ENCODE data around the gene ALPG. TPM values are rescaled to one million over a fixed set of nuclear protein-coding genes. Genes with fewer than 3 reads are reported as not detected.

ALPG gene
- total and polyA plus RNA-seq, 2 of the 4 experiments (the other 2 are of a cell fraction): not detected

- Histone ChIP-seq H3K4me2 (ENCODE audit: low read depth, low read length) (no peak overlapping the region), H2BK120ac (ENCODE audit: low read depth, low read length) (no peak overlapping the region), H2AK5ac (ENCODE audit: low read depth, low read length) (no peak overlapping the region), H3K56ac (ENCODE audit: extremely low read depth, insufficient read depth, low read length) (no peak overlapping the region), H4K91ac (ENCODE audit: insufficient read depth, low read depth, low read length) (no peak overlapping the region), H3K9ac (ENCODE audit: low read depth, low read length) (no peak overlapping the region), H2BK20ac (ENCODE audit: low read depth, low read length) (no peak overlapping the region), H3K9me1 (ENCODE audit: insufficient read depth, low read length) (no peaks in the 10 kb centered on the region), H3K36me3 (ENCODE audit: control insufficient read depth, insufficient read depth, low read length) (no peaks in the 10 kb centered on the region), H3K9me3 (ENCODE audit: control insufficient read depth, insufficient read depth, low read length) (no peaks in the 10 kb centered on the region), H2AK9ac (replicated peaks; ENCODE audit: low read depth, low read length, poor library complexity) (no peak overlapping the region), H3K4me1 (ENCODE audit: control insufficient read depth, insufficient read depth, low read length) (no peaks in the 10 kb centered on the region), H4K5ac (ENCODE audit: low read depth, low read length) (no peak overlapping the region), H3K27ac (ENCODE audit: insufficient read depth, low read length) (no peak overlapping the region), H3K18ac (ENCODE audit: low read depth, low read length) (no peak overlapping the region), H3K4ac (ENCODE audit: low read depth, low read length) (no peak overlapping the region), H3K23ac (ENCODE audit: low read depth, low read length) (no peak overlapping the region), H2AFZ (replicated peaks; ENCODE audit: low read length, poor library complexity) (no peak overlapping the region), H2BK15ac (ENCODE audit: low read depth, low read length) (no peak overlapping the region), H3K27me3 (ENCODE audit: control insufficient read depth, insufficient read depth, low read length) (peaks cover 33% of the 10 kb centered on the region), H2BK5ac (ENCODE audit: low read depth, low read length, poor library complexity, severe bottlenecking) (no peak overlapping the region), H4K8ac (ENCODE audit: low read depth in 2 of 2, low read length in 2 of 2) (no peak overlapping the region), H4K20me1 (ENCODE audit: insufficient read depth, low read length) (no peaks in the 10 kb centered on the region), H3K14ac (replicated peaks; ENCODE audit: low read depth, low read length) (no peak overlapping the region), H3K79me1 (ENCODE audit: low read depth in 1 of 2, low read length in 2 of 2) (no peaks in the 10 kb centered on the region), H3K4me3 (ENCODE audit: insufficient read depth, low read depth, low read length) (no peak overlapping the region)
- intact Hi-C loops (cut with micrococcal nuclease) (no loop called here), dilution Hi-C loops (cut with HindIII; ENCODE audit: low sequenced_read_pairs, unreplicated experiment) (no loop called here), in situ Hi-C loops (cut with MboI; ENCODE audit: low sequenced_read_pairs) (no loop called here)
- 53% methylated on average over 3 of the region's 7 CpGs; no CpG with 5 or more reads in 1 of the 2 experiments for WGBS, 2 experiments (ENCODE audit: extremely low coverage in 2 of 2, insufficient read length in 1 of 2)
- ATAC-seq (ENCODE audit: low read depth) (no peak), DNase-seq (no peak)
- TF ChIP-seq POLR2A (IDR thresholded peaks at IDR 0.05; ENCODE audit: low read depth, low read length): no peak
- ChIA-PET CTCF (interaction anchor here (0.7 kb wide), 1 partner anchor 29 kb away, joined by 3 read pairs; no protein-coding TSS in a partner anchor), POLR2A (ENCODE audit: unreplicated experiment) (no interaction called here)
- BruUV-seq (replicated peaks): no TSS peak
Observed at GRCh38 chr2:232410238-232410900, 3.7 kb downstream of the ALPG start.
